Activated CD4-positive, CD25-positive, alpha-beta regulatory T cell treated with anti-CD3 and anti-CD28 coated beads, Interleukin-2, amount 50 U/mL, for 24 hours (primary cell): Measurements from ENCODE around the gene SERF1B.
"Not testable (repeated sequence)": the region's sequence is repeated elsewhere in the genome, so short reads cannot be mapped to it uniquely, and the experiment has no call there.

Experiments
- ATAC-seq, 2 donors: fragments of 150-1000 bp; cut with Tn5 transposase; one replicate each; pipeline ENCODE4 v1.10.0; 2021; ENCODE audit warnings: mild to moderate bottlenecking in 1 of 2, moderate library complexity in 1 of 2

SERF1B gene

GRCh38 chr5:70025106-70025844 lies at the start of gene SERF1B:
TSS of gene SERF1B (plus strand) at chr5:70025251. CDS start at chr5:70025452, 201 bp downstream.
- ATAC-seq: peak; percentile 87 to 91

- ATAC-seq: not testable (repeated sequence)
These were observed 33.3 kb upstream of the SERF1B start for GRCh38 chr5:69991713-69992112.

- ATAC-seq: not testable (repeated sequence)
These were observed 29.5 kb upstream of the SERF1B start for GRCh38 chr5:69995535-69995934.

- ATAC-seq: not testable (repeated sequence)
These were observed 4.4 kb upstream of the SERF1B start for GRCh38 chr5:70020660-70021059.

- ATAC-seq: peak; percentile 16 to 25
These were observed 744 bp downstream of the SERF1B start for GRCh38 chr5:70025845-70026145.

- not testable (repeated sequence) for ATAC-seq
These were observed 6.2 kb downstream of the SERF1B start for GRCh38 chr5:70031204-70031603.

GRCh38 chr5:70041411-70041810 lies 16.4 kb downstream of the SERF1B start:
- not testable (repeated sequence) for ATAC-seq

GRCh38 chr5:70049790-70050142 lies 24.7 kb downstream of the SERF1B start:
- ATAC-seq: peak; percentile 36 to 47

GRCh38 chr5:70056289-70056942 lies 31.4 kb downstream of the SERF1B start:
- ATAC-seq: not testable (repeated sequence)

- ATAC-seq: peak in 1 of 2 donors; percentile 30
These were observed 32.1 kb downstream of the SERF1B start for GRCh38 chr5:70057140-70057539.

GRCh38 chr5:70077632-70078031 lies 52.6 kb downstream of the SERF1B start:
- not testable (repeated sequence) for ATAC-seq

GRCh38 chr5:70088907-70089464 lies 63.9 kb downstream of the SERF1B start:
- ATAC-seq: not testable (repeated sequence)

GRCh38 chr5:70091776-70092175 lies 66.7 kb downstream of the SERF1B start:
- ATAC-seq: not testable (repeated sequence)
